DND-41 (cell line): Measurements from ENCODE around the gene MIP.
"Not testable (repeated sequence)": the region's sequence is repeated elsewhere in the genome, so short reads cannot be mapped to it uniquely, and the experiment has no call there.

Experiments used
- CTCF ChIP-seq: IDR thresholded peaks from 2 replicates; pipeline ENCODE4 v1.5.1; 2012; ENCODE audit warnings: borderline replicate concordance, low read length, moderate library complexity, mild to moderate bottlenecking; ENCODE audit not compliant: poor library complexity, severe bottlenecking; ENCODE audit errors: extremely low read depth
- EZH2 ChIP-seq: IDR thresholded peaks from 3 replicates; pipeline ENCODE4 v1.6.1; 2012; ENCODE audit warnings: borderline replicate concordance, low read depth, mild to moderate bottlenecking, moderate library complexity, low read length, inconsistent platforms; ENCODE audit not compliant: severe bottlenecking

GRCh38 chr12:56494106-56494415 is 39.6 kb upstream of the MIP start:
- TF ChIP-seq CTCF, EZH2: not testable (repeated sequence)
